H1 (cell line): Measurements from ENCODE around the gene KIF1B. TPM values are rescaled to one million over a fixed set of nuclear protein-coding genes. Genes with fewer than 3 reads are reported as not detected.

ENCODE experiments used
- CTCF ChIA-PET: fragments of 300-600 bp; sonication (Branson Sonifier 250); formaldehyde crosslinking; loops from one replicate; lab custom pipeline; 2021; ENCODE audit not compliant: partially characterized antibody; lab: Charles Lee
- POLR2A ChIA-PET: fragments of 300-600 bp; sonication (Branson Sonifier 250); formaldehyde crosslinking; loops from one replicate; lab custom pipeline; 2021; ENCODE audit warnings: inconsistent platforms; ENCODE audit not compliant: partially characterized antibody; lab: Charles Lee
- DNase-seq, 2 experiments: peaks; one replicate each; pipeline versions ENCODE4 v3.0.0 to v3.0.0-alpha.2; 2010 to 2022; ENCODE audit warnings: low spot score in 2 of 2, low read depth in 1 of 2, mixed read lengths in 1 of 2
- FAIRE-seq: peaks from 2 replicates; lab custom pipeline; 2011; peaks lifted over from hg19 to GRCh38; lab: Jason Lieb, UNC
- H2AFZ ChIP-seq: 2 replicates; pipeline ENCODE4 v1.8.1; 2012; ENCODE audit warnings: low read length, inconsistent platforms
- H2AK5ac ChIP-seq: 2 replicates; pipeline ENCODE4 v1.6.1; 2013; ENCODE audit warnings: low read depth, low read length
- H2BK120ac ChIP-seq: replicated peaks from 2 replicates; pipeline ENCODE3; 2013; ENCODE audit warnings: low read depth, low read length, inconsistent platforms
- H2BK12ac ChIP-seq: 2 replicates; pipeline ENCODE4 v1.6.1; 2013; ENCODE audit warnings: low read depth, low read length
- H2BK15ac ChIP-seq: 2 replicates; pipeline ENCODE4 v1.6.1; 2013; ENCODE audit warnings: low read length
- H2BK20ac ChIP-seq: 2 replicates; pipeline ENCODE4 v1.6.1; 2013; ENCODE audit warnings: low read length
- H2BK5ac ChIP-seq: 2 replicates; pipeline ENCODE4 v1.6.1; 2013; ENCODE audit warnings: low read depth, low read length
- H3K14ac ChIP-seq: 2 replicates; pipeline ENCODE4 v1.6.1; 2013; ENCODE audit warnings: inconsistent platforms; ENCODE audit not compliant: insufficient read length
- H3K18ac ChIP-seq: 2 replicates; pipeline ENCODE4 v1.6.1; 2013; ENCODE audit warnings: low read length; ENCODE audit errors: extremely low read depth
- H3K23ac ChIP-seq: 2 replicates; pipeline ENCODE4 v1.6.1; 2013; ENCODE audit warnings: inconsistent platforms; ENCODE audit not compliant: insufficient read length
- H3K23me2 ChIP-seq: 2 replicates; pipeline ENCODE4 v1.6.1; 2013; ENCODE audit warnings: low read depth, low read length
- H3K27ac ChIP-seq: 2 replicates; pipeline ENCODE4 v1.6.1; 2011; ENCODE audit warnings: low read depth, low read length, inconsistent platforms
- H3K27me3 ChIP-seq, 4 experiments: replicated peaks in 1 of 4; 1 replicate in 1 of 4; 2 replicates in 3 of 4; pipeline versions ENCODE4 v1.6.1 to v1.8.1; 2011 to 2013; ENCODE audit warnings: low read length in 3 of 4, mild to moderate bottlenecking in 3 of 4, inconsistent platforms in 2 of 4, mixed read lengths in 2 of 4, moderate library complexity in 1 of 4; ENCODE audit not compliant: control insufficient read depth in 3 of 4, insufficient read depth in 3 of 4; ENCODE audit errors: extremely low read depth in 1 of 4
- H3K36me3 ChIP-seq, 4 experiments: 2 replicates each; pipeline versions ENCODE4 v1.6.1 to v1.8.1; 2011 to 2013; ENCODE audit warnings: mild to moderate bottlenecking in 4 of 4, low read length in 3 of 4, moderate library complexity in 2 of 4, control low read depth in 1 of 4, inconsistent platforms in 1 of 4; ENCODE audit not compliant: insufficient read depth in 4 of 4, control insufficient read depth in 2 of 4
- H3K4ac ChIP-seq: replicated peaks from 2 replicates; pipeline ENCODE3; 2013; ENCODE audit warnings: low read length, low read depth, mixed read lengths, inconsistent platforms; ENCODE audit not compliant: insufficient read length
- H3K4me1 ChIP-seq, 4 experiments: replicated peaks in 1 of 4; 1 replicate in 1 of 4; 2 replicates in 3 of 4; pipeline versions ENCODE4 v1.6.1 to v1.8.1; 2011 to 2013; ENCODE audit warnings: low read length in 3 of 4, inconsistent platforms in 2 of 4, mixed read lengths in 1 of 4; ENCODE audit not compliant: insufficient read depth in 4 of 4, control insufficient read depth in 3 of 4
- H3K4me2 ChIP-seq, 2 experiments: 2 replicates each; pipeline versions ENCODE4 v1.6.1 to v1.8.1; 2011 to 2013; ENCODE audit warnings: low read depth in 2 of 2, low read length in 2 of 2, control low read depth in 1 of 2, inconsistent platforms in 1 of 2, mild to moderate bottlenecking in 1 of 2; ENCODE audit not compliant: insufficient read depth in 1 of 2
- H3K4me3 ChIP-seq, 4 experiments: fragments of 200-600, 300-600 bp in 1 of 4; sonication (generic), shearing (Covaris generic), sonication (Bioruptor Twin) in 1 of 4; 2 replicates each; pipeline versions ENCODE4 v1.5.1 to v1.8.1; 2011 to 2016; ENCODE audit warnings: low read length in 4 of 4, low read depth in 3 of 4, control low read depth in 2 of 4, inconsistent platforms in 2 of 4, mild to moderate bottlenecking in 2 of 4, mixed read lengths in 1 of 4, moderate library complexity in 1 of 4; ENCODE audit not compliant: insufficient read depth in 2 of 4; ENCODE audit errors: extremely low read depth in 1 of 4
- H3K56ac ChIP-seq: replicated peaks from 2 replicates; pipeline ENCODE3; 2013; ENCODE audit warnings: low read depth, mild to moderate bottlenecking, mixed read lengths, low read length, inconsistent platforms; ENCODE audit not compliant: insufficient read length
- H3K79me1 ChIP-seq: 2 replicates; pipeline ENCODE4 v1.6.1; 2013; ENCODE audit warnings: low read depth, low read length, control low read depth
- H3K79me2 ChIP-seq, 2 experiments: 2 replicates each; pipeline versions ENCODE4 v1.6.1 to v1.8.1; 2012 to 2013; ENCODE audit warnings: low read length in 2 of 2, mild to moderate bottlenecking in 2 of 2, inconsistent platforms in 1 of 2; ENCODE audit not compliant: insufficient read depth in 2 of 2, control insufficient read depth in 1 of 2
- H3K9ac ChIP-seq, 4 experiments: replicated peaks in 1 of 4; 1 replicate in 1 of 4; 2 replicates in 3 of 4; pipeline versions ENCODE4 v1.6.1 to v1.8.1; 2011 to 2013; ENCODE audit warnings: low read depth in 3 of 4, low read length in 3 of 4, control low read depth in 2 of 4, mild to moderate bottlenecking in 2 of 4, moderate library complexity in 2 of 4, inconsistent platforms in 1 of 4; ENCODE audit errors: extremely low read depth in 1 of 4
- H3K9me3 ChIP-seq, 2 experiments: 2 replicates each; pipeline versions ENCODE4 v1.6.1 to v1.8.1; 2012 to 2013; ENCODE audit warnings: mild to moderate bottlenecking in 2 of 2, moderate library complexity in 2 of 2, control low read depth in 1 of 2, inconsistent platforms in 1 of 2, low read depth in 1 of 2, low read length in 1 of 2, mixed read lengths in 1 of 2; ENCODE audit not compliant: insufficient read depth in 2 of 2
- H4K20me1 ChIP-seq, 2 experiments: replicated peaks in 1 of 2; 2 replicates each; pipeline versions ENCODE3 to v1.8.1; 2011 to 2013; ENCODE audit warnings: inconsistent platforms in 2 of 2, low read length in 2 of 2, mild to moderate bottlenecking in 1 of 2; ENCODE audit not compliant: insufficient read depth in 2 of 2, control insufficient read depth in 1 of 2
- H4K5ac ChIP-seq: 2 replicates; pipeline ENCODE4 v1.6.1; 2013; ENCODE audit warnings: low read length, low read depth, mixed read lengths, inconsistent platforms; ENCODE audit not compliant: insufficient read length
- H4K8ac ChIP-seq: 2 replicates; pipeline ENCODE4 v1.8.0; 2013; ENCODE audit warnings: mild to moderate bottlenecking, moderate library complexity, low read length, inconsistent platforms; ENCODE audit not compliant: insufficient read depth; ENCODE audit errors: extremely low read depth
- H4K91ac ChIP-seq: replicated peaks from 2 replicates; pipeline ENCODE3; 2013; ENCODE audit warnings: low read length, mixed read lengths, inconsistent platforms; ENCODE audit not compliant: insufficient read length
- CBX5 ChIP-seq: fragments of 300-800, 300-1000 bp; sonication (generic); IDR thresholded peaks from 2 replicates; pipeline ENCODE4 v1.7.1; 2016; ENCODE audit warnings: antibody characterized with exemption, low read length, low read depth
- SP2 ChIP-seq: IDR thresholded peaks from 2 replicates; pipeline ENCODE4 v1.6.1; 2012; ENCODE audit warnings: mild to moderate bottlenecking, low read length, inconsistent platforms
- WGBS, 2 experiments: shearing (Covaris generic) in 1 of 2; methylation state at CpG; one replicate each; pipeline versions ENCODE4 v1.1.6 to v1.1.7; 2013 to 2015; ENCODE audit warnings: low lambda C conversion rate in 2 of 2, mixed read lengths in 2 of 2, inconsistent platforms in 1 of 2, low coverage in 1 of 2, missing lambda C conversion rate in 1 of 2; ENCODE audit not compliant: insufficient replicate concordance in 2 of 2, insufficient coverage in 1 of 2, insufficient read length in 1 of 2; ENCODE audit errors: extremely low coverage in 1 of 2, missing lambda C conversion rate in 1 of 2; 5-methylcytosine and 5-hydroxymethylcytosine counted together
- polyA plus RNA-seq, 7 experiments: library from polyadenylated mRNA; depleted of rRNA in 3 of 7; stranded (reverse) in 5 of 7; unstranded in 2 of 7; fragments of >200 nt in 5 of 7; fragments of 200-250 nt in 2 of 7; gene quantifications; 1 replicate in 5 of 7; 2 replicates in 1 of 7; 4 replicates in 1 of 7; pipeline versions ENCODE4 v1.2.1 to v1.2.3, GENCODE V29; 2011 to 2013; ENCODE audit warnings: missing spikeins in 2 of 7, mixed read lengths in 2 of 7
- total RNA-seq: library from RNA; stranded (reverse); fragmentation: NEBNext Ultra II Directional; extraction: Animal tissue kit (Norgen Biotek cat#: 25700); gene quantifications from 2 replicates; pipeline ENCODE4 v1.2.1, GENCODE V29; 2021

Gene KIF1B
- total and polyA plus RNA-seq, 2 of the 8 experiments (the other 6 are each of a cell fraction or from before 2014, with no cell fraction given): 39.1 to 74.2 TPM

DNA sequence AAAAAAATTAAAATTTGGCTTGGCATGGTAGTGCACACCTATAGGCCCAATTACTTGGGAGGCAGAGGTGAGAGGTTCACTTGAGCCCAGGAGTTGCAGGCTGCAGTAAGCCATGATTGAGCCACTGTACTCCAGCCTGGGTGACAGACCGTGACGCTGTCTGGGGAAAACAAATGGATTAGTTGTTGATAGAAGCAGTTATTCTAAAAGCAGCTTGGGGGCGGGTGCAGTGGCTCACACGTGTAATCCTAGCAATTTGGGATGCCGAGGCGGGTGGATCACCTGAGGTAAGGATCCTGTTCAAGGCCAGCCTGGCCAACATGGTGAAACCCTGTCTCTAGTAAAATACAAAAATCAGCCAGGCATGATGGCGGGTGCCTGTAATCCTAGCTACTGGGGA lies 40.3 kb downstream of the KIF1B start:
- H3K23ac ChIP-seq: no peak overlapping the region
- POLR2A ChIA-PET: no interaction called here
- H3K4me3 ChIP-seq: no peak overlapping the region
- H3K14ac ChIP-seq: no peak overlapping the region
- 91% methylated on average over 7 of the region's 7 CpGs; no CpG with 5 or more reads in 1 of the 2 experiments for WGBS, 2 experiments
- no peaks in the 10 kb centered on the region for H3K23me2 ChIP-seq
- no peak for DNase-seq
- no peak overlapping the region for H2BK12ac ChIP-seq
- H2BK120ac ChIP-seq: no peak overlapping the region
- peaks cover 11 to 81% of the 10 kb centered on the region in 2 experiments for H3K79me2 ChIP-seq
- no peak overlapping the region for H3K9ac ChIP-seq
- FAIRE-seq: no peak
- no peak overlapping the region for H3K4me2 ChIP-seq
- TF ChIP-seq SP2 (no peak), CBX5 (no peak)
- CTCF ChIA-PET: no interaction called here
- H4K8ac ChIP-seq: no peak overlapping the region
- H2BK5ac ChIP-seq: no peak overlapping the region
- no peak overlapping the region for H3K27ac ChIP-seq
- H3K4ac ChIP-seq: no peak overlapping the region
- no peak overlapping the region for H4K91ac ChIP-seq
- H2BK20ac ChIP-seq: no peak overlapping the region
- no peak overlapping the region for H2AK5ac ChIP-seq
- no peaks in the 10 kb centered on the region for H3K27me3 ChIP-seq
- H4K5ac ChIP-seq: no peak overlapping the region
- H3K79me1 ChIP-seq: peaks cover 7% of the 10 kb centered on the region; the same call in 1 of the 2 replicates
- no peaks in the 10 kb centered on the region for H3K36me3 ChIP-seq
- no peak overlapping the region for H2AFZ ChIP-seq
- H2BK15ac ChIP-seq: no peak overlapping the region
- no peaks in the 10 kb centered on the region for H3K4me1 ChIP-seq
- no peaks in the 10 kb centered on the region for H3K9me3 ChIP-seq
- no peak overlapping the region for H3K18ac ChIP-seq
- H4K20me1 ChIP-seq: peaks cover 0 to 7% of the 10 kb centered on the region in 2 experiments
- H3K56ac ChIP-seq: no peak overlapping the region
